Lower leg skin (tissue), 4 donors: ENCODE data around the gene DECR2. TPM values are rescaled to one million over a fixed set of nuclear protein-coding genes. Genes with fewer than 3 reads are reported as not detected.
"Not testable (repeated sequence)": the region's sequence is repeated elsewhere in the genome, so short reads cannot be mapped to it uniquely, and the experiment has no call there.

Experiments used
- DNase-seq, 2 donors: peaks; one replicate each; pipeline ENCODE4 v3.0.0-alpha.2; 2019; ENCODE audit warnings: low spot score in 2 of 2
- H3K4me3 ChIP-seq: fragments of 200-600 bp; sonication (generic); 2 replicates; pipeline ENCODE4 v1.5.1; 2017; ENCODE audit warnings: mild to moderate bottlenecking, low read depth; ENCODE audit not compliant: poor library complexity, severe bottlenecking
- CTCF ChIP-seq, 3 donors: fragments of 450-650 bp; IDR thresholded peaks; one replicate each; pipeline ENCODE4 v1.5.1; 2016; ENCODE audit warnings: antibody characterized with exemption in 3 of 3, mild to moderate bottlenecking in 3 of 3, moderate library complexity in 2 of 3
- POLR2A ChIP-seq, 2 donors: fragments of 450-650 bp; IDR thresholded peaks; one replicate each; pipeline ENCODE4 v1.6.1; 2016 to 2017; ENCODE audit warnings: antibody characterized with exemption in 2 of 2, mild to moderate bottlenecking in 1 of 2, moderate library complexity in 1 of 2
- WGBS, 2 donors: methylation state at CpG; one replicate each; pipeline ENCODE4 v1.1.5; 2018; 5-methylcytosine and 5-hydroxymethylcytosine counted together
- intact Hi-C: fragments of 100-400 bp; cut with DNase I; formaldehyde crosslinking; loops from one replicate; pipeline ENCODE4 v1.15.0; 2023; ENCODE audit warnings: low total_unique reads
- total RNA-seq, 4 donors: library from RNA; depleted of rRNA; stranded (reverse); fragments of >200 nt; gene quantifications; one replicate each; pipeline ENCODE4 v1.1.0, GENCODE V29; 2016

DECR2 gene
- total RNA-seq, 4 donors from 2014 or later: 14.0 to 21.0 (median 18.8) TPM

GRCh38 chr16:361341-361871, 40.3 kb upstream of the DECR2 start:
- intact Hi-C loops: no loop called here
- TF ChIP-seq CTCF (IDR thresholded peaks at IDR 0.05): no peak
- TF ChIP-seq POLR2A (IDR thresholded peaks at IDR 0.05): no peak
- H3K4me3 ChIP-seq: no peak overlapping the region
- 80 to 82% methylated on average over 30 of the region's 30 CpGs for WGBS, 2 donors
- DNase-seq: no peak

- H3K4me3 ChIP-seq: no peak overlapping the region
- intact Hi-C loops: no loop called here
- 15 to 17% methylated on average over 25 to 27 of the region's 30 CpGs for WGBS, 2 donors
- TF ChIP-seq CTCF (IDR thresholded peaks at IDR 0.05) (no peak), POLR2A (IDR thresholded peaks at IDR 0.05) (no peak)
- no peak for DNase-seq
These were observed 39.6 kb upstream of the DECR2 start for GRCh38 chr16:361872-362701.

GRCh38 chr16:362702-362999, 39.0 kb upstream of the DECR2 start:
- DNase-seq, intact Hi-C loops, H3K4me3 ChIP-seq: not testable (repeated sequence)
- WGBS, 2 donors: 79 to 85% methylated on average over 18 to 24 of the region's 24 CpGs

- intact Hi-C loops: no loop called here
- DNase-seq: no peak
- WGBS, 2 donors: 44 to 48% methylated on average over 20 of the region's 20 CpGs
- TF ChIP-seq CTCF (IDR thresholded peaks at IDR 0.05) (no peak), POLR2A (IDR thresholded peaks at IDR 0.05) (no peak)
- no peak overlapping the region for H3K4me3 ChIP-seq
These were observed 38.4 kb upstream of the DECR2 start for GRCh38 chr16:363110-363765.

- intact Hi-C loops: no loop called here
- no peak for TF ChIP-seq POLR2A (IDR thresholded peaks at IDR 0.05)
- no peak for TF ChIP-seq CTCF (IDR thresholded peaks at IDR 0.05)
- WGBS, 2 donors: 14 to 34% methylated on average over 20 to 21 of the region's 24 CpGs
- no peak overlapping the region for H3K4me3 ChIP-seq
- no peak for DNase-seq
These were observed 37.8 kb upstream of the DECR2 start for GRCh38 chr16:363766-364490.
